Immature natural killer cell (primary cell): Measurements from ENCODE around the gene GATC. TPM values are rescaled to one million over a fixed set of nuclear protein-coding genes. Genes with fewer than 3 reads are reported as not detected.

Experiments
- DNase-seq, 3 donors: peaks; one replicate each; pipeline ENCODE4 v3.0.0; 2022; ENCODE audit warnings: mixed read lengths in 1 of 3
- H3K27ac Mint-ChIP-seq, 6 donors: one replicate each; pipeline ENCODE4 v1.8.0; 2020; ENCODE audit warnings: mixed read lengths in 6 of 6, mild to moderate bottlenecking in 5 of 6, inconsistent platforms in 4 of 6, moderate library complexity in 3 of 6
- H3K27me3 Mint-ChIP-seq, 3 donors: one replicate each; pipeline ENCODE4 v1.8.0; 2020 to 2021; ENCODE audit warnings: low read depth in 3 of 3, mild to moderate bottlenecking in 3 of 3, mixed read lengths in 3 of 3, moderate library complexity in 3 of 3, inconsistent platforms in 1 of 3
- H3K36me3 Mint-ChIP-seq, 3 donors: one replicate each; pipeline ENCODE4 v1.8.0; 2020; ENCODE audit warnings: mixed read lengths in 3 of 3, inconsistent platforms in 2 of 3, mild to moderate bottlenecking in 2 of 3
- H3K4me1 Mint-ChIP-seq, 2 donors: one replicate each; pipeline ENCODE4 v1.8.0; 2020; ENCODE audit warnings: inconsistent platforms in 2 of 2, mild to moderate bottlenecking in 2 of 2, mixed read lengths in 2 of 2, moderate library complexity in 1 of 2
- H3K4me3 Mint-ChIP-seq, 5 donors: one replicate each; pipeline ENCODE4 v1.8.0; 2020; ENCODE audit warnings: mild to moderate bottlenecking in 5 of 5, mixed read lengths in 5 of 5, inconsistent platforms in 3 of 5, moderate library complexity in 3 of 5
- H3K9me3 Mint-ChIP-seq, 6 donors: one replicate each; pipeline ENCODE4 v1.8.0; 2020; ENCODE audit warnings: mild to moderate bottlenecking in 6 of 6, mixed read lengths in 6 of 6, inconsistent platforms in 4 of 6, moderate library complexity in 3 of 6
- polyA plus RNA-seq, 3 donors: library from polyadenylated mRNA; unstranded; fragments of 300-500 nt; fragmentation: Illumina TruSeq; gene quantifications; one replicate each; pipeline ENCODE4 v1.2.3, GENCODE V29; 2021

Gene GATC
- 10 to 100 TPM in 2 of 3 donors, 1 to 10 TPM in 1; 8.3 to 26.7 (median 23.3) TPM for polyA plus RNA-seq

DNA sequence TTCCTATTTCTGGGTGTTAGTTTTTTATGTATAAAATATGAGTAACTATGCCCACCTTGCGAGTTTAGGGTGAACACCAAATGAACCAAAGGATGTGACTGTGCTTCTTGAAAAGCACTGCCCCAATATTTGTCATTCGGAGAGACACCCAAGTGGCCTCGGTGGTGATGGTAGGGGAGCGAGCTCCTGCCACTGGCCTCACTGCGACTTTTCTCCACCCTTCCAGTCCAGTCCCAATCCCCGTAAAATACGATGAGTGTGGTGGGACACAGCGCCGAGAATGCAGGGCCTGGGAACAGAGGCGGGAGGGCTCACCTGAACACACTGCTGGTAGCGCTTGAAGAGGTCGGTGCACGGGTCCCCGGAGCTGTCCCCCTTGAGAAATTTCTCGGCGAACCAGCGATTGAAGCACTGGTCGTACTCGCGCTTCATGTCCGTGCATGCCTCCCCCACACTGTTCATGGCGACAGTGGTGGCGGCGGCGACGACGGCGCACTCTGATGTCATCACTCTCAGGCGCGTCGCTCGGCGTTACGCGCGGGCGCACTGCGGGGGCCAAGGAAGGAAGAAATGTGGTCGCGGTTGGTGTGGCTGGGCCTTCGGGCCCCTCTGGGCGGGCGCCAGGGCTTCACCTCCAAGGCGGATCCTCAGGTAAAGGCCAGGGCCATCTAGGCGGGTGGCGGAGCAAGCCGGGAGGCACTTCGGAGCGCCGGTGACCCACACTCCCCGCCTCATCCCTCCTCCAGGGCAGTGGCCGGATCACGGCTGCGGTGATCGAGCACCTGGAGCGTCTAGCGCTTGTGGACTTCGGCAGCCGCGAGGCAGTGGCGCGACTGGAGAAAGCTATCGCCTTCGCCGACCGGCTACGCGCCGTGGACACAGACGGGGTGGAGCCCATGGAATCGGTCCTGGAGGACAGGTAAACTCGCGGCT is at the start of gene GATC, which contains the start of gene TRIAP1:
Gene GATC (plus strand): TSS at position 534 of the 933 bp plus-strand sequence. CDS start 37 bp downstream, at position 571.
Gene TRIAP1 (minus strand): TSS at position 474 of the 933 bp plus-strand sequence. CDS start 12 bp downstream, at position 462.
- peak within 1 kb of the TSS; percentile 94 to 99 (median 98) for H3K27ac Mint-ChIP-seq

GRCh38 chr12:120397824-120398540 is 48.3 kb upstream of the GATC start:
- H3K4me3 Mint-ChIP-seq = no peak overlapping the region
- H3K4me1 Mint-ChIP-seq = peaks cover 0 to 1% of the 10 kb centered on the region in 2 donors
- no peaks in the 10 kb centered on the region for H3K9me3 Mint-ChIP-seq
- no peak overlapping the region for H3K27ac Mint-ChIP-seq
- DNase-seq = no peak
- H3K36me3 Mint-ChIP-seq = no peaks in the 10 kb centered on the region
- peaks cover 6 to 14% (median 8%) of the 10 kb centered on the region in 3 donors for H3K27me3 Mint-ChIP-seq

More for the DNA sequence above, at the start of gene GATC, which contains the start of gene TRIAP1:
- Mint-ChIP-seq H3K4me1 (peaks cover 29 to 42% of the 10 kb centered on the region in 2 donors), H3K4me3 (peak within 1 kb of the TSS; percentile 96 to 99 (median 98)), H3K36me3 (peaks cover 0 to 11% (median 4%) of the 10 kb centered on the region in 3 donors), H3K27me3 (peaks cover 6 to 13% (median 6%) of the 10 kb centered on the region in 3 donors), H3K9me3 (no peaks in the 10 kb centered on the region)
- peak; percentile 88 to 89 (median 88) for DNase-seq

GRCh38 chr12:120399531-120399930 is 46.7 kb upstream of the GATC start:
- H3K27ac Mint-ChIP-seq = no peak overlapping the region
- H3K27me3 Mint-ChIP-seq = peaks cover 4 to 10% (median 8%) of the 10 kb centered on the region in 3 donors
- H3K36me3 Mint-ChIP-seq = no peaks in the 10 kb centered on the region
- peaks cover 0 to 3% of the 10 kb centered on the region in 2 donors for H3K4me1 Mint-ChIP-seq
- no peaks in the 10 kb centered on the region for H3K9me3 Mint-ChIP-seq
- no peak for DNase-seq
- no peak overlapping the region for H3K4me3 Mint-ChIP-seq

DNA sequence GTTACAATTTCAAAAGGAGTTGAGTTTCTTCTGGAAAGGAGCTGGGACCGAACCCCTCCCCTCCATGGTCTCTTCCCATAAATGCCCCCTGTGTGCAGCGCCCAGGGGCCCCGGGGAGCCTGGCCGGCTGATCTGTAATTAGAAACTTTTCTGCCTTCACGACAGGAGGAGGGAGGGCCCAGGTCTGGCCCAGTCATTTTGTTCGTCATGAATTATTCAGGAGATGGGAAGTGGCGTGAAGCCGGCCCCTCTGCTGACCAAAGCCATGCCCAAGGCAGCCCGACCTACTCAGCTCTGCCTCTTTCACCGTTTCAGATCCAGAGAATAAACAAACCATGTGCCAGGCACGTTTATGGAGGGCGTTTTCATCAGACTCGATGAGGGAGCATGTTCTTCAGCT is 44.0 kb upstream of the GATC start:
- Mint-ChIP-seq H3K27ac (no peak overlapping the region), H3K4me1 (peaks cover 0 to 2% of the 10 kb centered on the region in 2 donors), H3K9me3 (no peaks in the 10 kb centered on the region), H3K4me3 (no peak overlapping the region), H3K36me3 (no peaks in the 10 kb centered on the region), H3K27me3 (peaks cover 2 to 6% (median 3%) of the 10 kb centered on the region in 3 donors)
- DNase-seq = no peak

DNA sequence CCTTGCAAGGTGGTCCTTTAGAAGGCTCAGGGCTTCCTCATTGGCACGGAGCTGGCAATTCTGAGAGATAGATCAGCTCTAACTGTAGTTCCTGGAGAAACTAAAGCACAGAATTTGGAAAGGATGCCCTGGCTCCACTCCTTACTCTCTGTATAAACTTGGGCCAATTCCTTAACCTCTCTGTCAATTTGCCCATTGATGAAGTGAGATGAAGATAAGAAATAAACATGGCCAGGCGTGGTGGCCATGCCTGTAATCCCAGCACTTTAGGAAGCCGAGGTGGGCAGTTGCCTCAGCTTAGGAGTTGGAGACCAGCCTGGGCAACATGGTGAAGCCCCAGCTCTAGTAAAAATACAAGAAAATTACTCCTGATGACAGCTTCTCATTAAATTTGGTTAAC is 42.4 kb upstream of the GATC start:
- Mint-ChIP-seq H3K27me3 (peaks cover 2 to 7% (median 3%) of the 10 kb centered on the region in 3 donors), H3K27ac (no peak overlapping the region), H3K4me3 (no peak overlapping the region), H3K9me3 (no peaks in the 10 kb centered on the region), H3K4me1 (peaks cover 0 to 2% of the 10 kb centered on the region in 2 donors), H3K36me3 (no peaks in the 10 kb centered on the region)
- DNase-seq = no peak

- no peak for DNase-seq
- peaks cover 0 to 2% of the 10 kb centered on the region in 2 donors for H3K4me1 Mint-ChIP-seq
- H3K9me3 Mint-ChIP-seq = no peaks in the 10 kb centered on the region
- no peak overlapping the region for H3K4me3 Mint-ChIP-seq
- peaks cover 2 to 7% (median 3%) of the 10 kb centered on the region in 3 donors for H3K27me3 Mint-ChIP-seq
- no peaks in the 10 kb centered on the region for H3K36me3 Mint-ChIP-seq
- H3K27ac Mint-ChIP-seq = no peak overlapping the region
Measured at GRCh38 chr12:120404271-120404670, 42.0 kb upstream of the GATC start.

GRCh38 chr12:120406069-120406468 is 40.2 kb upstream of the GATC start:
- DNase-seq = no peak
- H3K36me3 Mint-ChIP-seq = no peaks in the 10 kb centered on the region
- H3K27me3 Mint-ChIP-seq = peaks cover 2 to 7% (median 3%) of the 10 kb centered on the region in 3 donors
- H3K4me1 Mint-ChIP-seq = peaks cover 0 to 2% of the 10 kb centered on the region in 2 donors
- no peaks in the 10 kb centered on the region for H3K9me3 Mint-ChIP-seq
- H3K27ac Mint-ChIP-seq = no peak overlapping the region
- H3K4me3 Mint-ChIP-seq = no peak overlapping the region

DNA sequence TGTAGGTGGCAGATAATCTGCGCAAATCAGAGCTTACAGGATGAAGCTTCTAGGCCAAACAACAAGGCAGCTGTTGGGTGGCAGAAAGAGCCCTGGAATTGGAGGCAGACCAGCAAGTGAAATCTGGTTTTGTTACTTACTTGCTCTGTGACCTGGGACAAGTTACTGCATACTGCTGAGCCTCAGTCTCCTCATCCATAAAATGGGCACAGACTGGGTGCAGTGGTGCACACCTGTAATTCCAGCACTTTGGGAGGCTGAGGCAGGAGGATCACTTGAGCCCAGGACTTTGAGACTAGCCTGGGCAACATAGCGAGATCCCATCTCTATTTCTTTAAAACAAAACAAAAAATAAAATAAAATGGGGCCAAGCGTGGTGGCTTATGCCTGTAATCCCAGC is 39.7 kb upstream of the GATC start:
- no peak overlapping the region for H3K4me3 Mint-ChIP-seq
- no peaks in the 10 kb centered on the region for H3K36me3 Mint-ChIP-seq
- peaks cover 0 to 2% of the 10 kb centered on the region in 2 donors for H3K4me1 Mint-ChIP-seq
- H3K27ac Mint-ChIP-seq = no peak overlapping the region
- peaks cover 2 to 7% (median 3%) of the 10 kb centered on the region in 3 donors for H3K27me3 Mint-ChIP-seq
- no peak for DNase-seq
- H3K9me3 Mint-ChIP-seq = no peaks in the 10 kb centered on the region

DNA sequence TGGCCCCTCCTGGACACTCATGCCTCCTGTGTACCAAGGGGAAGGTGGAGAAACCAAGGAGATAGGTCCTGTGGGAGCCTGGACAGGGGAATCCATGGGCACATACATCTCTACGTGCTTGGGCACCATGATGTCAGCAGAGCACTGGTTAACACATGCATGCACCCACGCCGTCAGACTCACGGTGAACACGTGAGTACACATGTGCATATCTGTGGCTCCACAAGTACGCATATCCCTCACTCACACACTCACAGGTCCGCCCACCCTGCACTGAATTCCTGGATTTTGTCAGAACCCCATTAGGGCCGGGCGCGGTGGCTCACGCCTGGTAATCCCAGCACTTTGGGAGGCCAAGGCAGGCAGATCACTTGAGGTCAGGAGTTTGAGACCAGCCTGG is 37.5 kb upstream of the GATC start:
- Mint-ChIP-seq H3K27me3 (peaks cover 0 to 3% (median 0%) of the 10 kb centered on the region in 3 donors), H3K27ac (no peak overlapping the region), H3K4me3 (no peak overlapping the region), H3K36me3 (no peaks in the 10 kb centered on the region), H3K4me1 (peaks cover 0 to 2% of the 10 kb centered on the region in 2 donors), H3K9me3 (no peaks in the 10 kb centered on the region)
- no peak for DNase-seq

DNA sequence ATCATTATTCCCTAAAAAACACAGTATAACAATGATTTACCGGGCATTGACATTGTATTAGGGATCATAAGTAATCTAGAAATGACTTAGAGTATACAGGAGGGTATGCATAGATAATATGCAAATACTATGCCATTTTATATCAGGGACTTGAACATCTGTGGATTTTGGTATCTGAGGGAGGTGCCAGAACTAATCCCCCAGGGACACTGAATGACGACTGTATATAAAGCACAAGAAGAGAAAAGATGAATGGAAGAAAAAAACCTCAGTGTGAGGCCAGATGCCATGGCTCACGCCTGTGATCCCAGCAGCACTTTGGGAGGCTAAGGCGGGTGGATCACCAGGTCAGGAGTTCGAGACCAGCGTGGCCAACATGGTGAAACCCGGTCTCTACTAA is 33.8 kb upstream of the GATC start:
- no peaks in the 10 kb centered on the region for H3K36me3 Mint-ChIP-seq
- H3K27ac Mint-ChIP-seq = no peak overlapping the region

GRCh38 chr12:120413901-120414695 is 32.1 kb upstream of the GATC start:
- H3K4me1 Mint-ChIP-seq = no peaks in the 10 kb centered on the region
- H3K27me3 Mint-ChIP-seq = peaks cover 0 to 1% (median 0%) of the 10 kb centered on the region in 3 donors
- no peaks in the 10 kb centered on the region for H3K9me3 Mint-ChIP-seq
- no peak overlapping the region for H3K4me3 Mint-ChIP-seq
- H3K27ac Mint-ChIP-seq = no peak overlapping the region
- H3K36me3 Mint-ChIP-seq = no peaks in the 10 kb centered on the region
- no peak for DNase-seq

More for the DNA sequence above, 33.8 kb upstream of the GATC start:
- H3K4me1 Mint-ChIP-seq = no peaks in the 10 kb centered on the region
- no peak for DNase-seq
- H3K9me3 Mint-ChIP-seq = no peaks in the 10 kb centered on the region
- H3K4me3 Mint-ChIP-seq = no peak overlapping the region
- H3K27me3 Mint-ChIP-seq = peaks cover 0 to 1% (median 0%) of the 10 kb centered on the region in 3 donors

- Mint-ChIP-seq H3K4me3 (no peak overlapping the region), H3K27ac (no peak overlapping the region), H3K27me3 (peaks cover 0 to 1% (median 0%) of the 10 kb centered on the region in 3 donors), H3K9me3 (no peaks in the 10 kb centered on the region), H3K4me1 (no peaks in the 10 kb centered on the region), H3K36me3 (no peaks in the 10 kb centered on the region)
- DNase-seq = no peak
Measured at GRCh38 chr12:120416490-120417216, 29.6 kb upstream of the GATC start.
